ENCODE measurements around the gene NCAPD3.

DNA sequence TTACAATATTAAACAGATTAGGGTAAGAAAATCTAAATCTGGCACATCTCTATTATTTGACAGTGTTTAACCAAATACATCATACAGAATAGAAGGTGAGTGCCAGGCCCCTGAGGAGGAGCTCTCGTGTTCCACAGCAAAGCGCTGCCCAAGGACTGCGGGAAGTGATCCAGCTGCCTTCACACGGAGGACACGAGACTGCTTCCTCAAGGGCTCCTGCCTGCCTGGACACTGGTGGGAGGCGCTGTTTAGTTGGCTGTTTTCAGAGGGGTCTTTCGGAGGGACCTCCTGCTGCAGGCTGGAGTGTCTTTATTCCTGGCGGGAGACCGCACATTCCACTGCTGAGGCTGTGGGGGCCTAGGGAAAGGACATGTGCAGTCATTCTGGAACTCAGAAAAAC is 71.1 kb downstream of the NCAPD3 start:
- TF ChIP-seq, protein P1, sequence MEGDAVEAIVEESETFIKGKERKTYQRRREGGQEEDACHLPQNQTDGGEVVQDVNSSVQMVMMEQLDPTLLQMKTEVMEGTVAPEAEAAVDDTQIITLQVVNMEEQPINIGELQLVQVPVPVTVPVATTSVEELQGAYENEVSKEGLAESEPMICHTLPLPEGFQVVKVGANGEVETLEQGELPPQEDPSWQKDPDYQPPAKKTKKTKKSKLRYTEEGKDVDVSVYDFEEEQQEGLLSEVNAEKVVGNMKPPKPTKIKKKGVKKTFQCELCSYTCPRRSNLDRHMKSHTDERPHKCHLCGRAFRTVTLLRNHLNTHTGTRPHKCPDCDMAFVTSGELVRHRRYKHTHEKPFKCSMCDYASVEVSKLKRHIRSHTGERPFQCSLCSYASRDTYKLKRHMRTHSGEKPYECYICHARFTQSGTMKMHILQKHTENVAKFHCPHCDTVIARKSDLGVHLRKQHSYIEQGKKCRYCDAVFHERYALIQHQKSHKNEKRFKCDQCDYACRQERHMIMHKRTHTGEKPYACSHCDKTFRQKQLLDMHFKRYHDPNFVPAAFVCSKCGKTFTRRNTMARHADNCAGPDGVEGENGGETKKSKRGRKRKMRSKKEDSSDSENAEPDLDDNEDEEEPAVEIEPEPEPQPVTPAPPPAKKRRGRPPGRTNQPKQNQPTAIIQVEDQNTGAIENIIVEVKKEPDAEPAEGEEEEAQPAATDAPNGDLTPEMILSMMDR (IDR thresholded peaks at IDR 0.05): no peak
- TF ChIP-seq MLX (CRISPR knock-in tag; IDR thresholded peaks at IDR 0.05) (no peak), JUN (CRISPR knock-in tag; IDR thresholded peaks at IDR 0.05) (no peak)
